H9 (cell line): ENCODE results near the gene RFPL3. TPM values are rescaled to one million over a fixed set of nuclear protein-coding genes. Genes with fewer than 3 reads are reported as not detected.
A peak's percentile ranks its signal among the peaks of the same experiment; 100 is the strongest.

Source experiments
- DNase-seq: peaks from one replicate; pipeline ENCODE4 v3.0.0-alpha.2; 2017
- H2AFZ ChIP-seq: one replicate; pipeline ENCODE4 v1.6.1; 2013; ENCODE audit warnings: mild to moderate bottlenecking, low read length, control low read depth, moderate library complexity
- H2AK5ac ChIP-seq: 2 replicates; pipeline ENCODE4 v1.6.1; 2013; ENCODE audit warnings: low read length, control low read depth, mixed read lengths; ENCODE audit not compliant: insufficient read length
- H2BK120ac ChIP-seq: one replicate; pipeline ENCODE4 v1.6.1; 2013; ENCODE audit warnings: low read depth, mild to moderate bottlenecking, low read length, control low read depth, inconsistent platforms; ENCODE audit not compliant: poor library complexity, severe bottlenecking
- H2BK12ac ChIP-seq: 2 replicates; pipeline ENCODE4 v1.6.1; 2013; ENCODE audit warnings: low read length, control low read depth, mixed read lengths, low read depth; ENCODE audit not compliant: insufficient read length
- H2BK15ac ChIP-seq: 2 replicates; pipeline ENCODE4 v1.6.1; 2013; ENCODE audit warnings: low read depth, low read length, control low read depth
- H2BK20ac ChIP-seq: one replicate; pipeline ENCODE4 v1.6.1; 2013; ENCODE audit warnings: low read depth, mild to moderate bottlenecking, low read length, control low read depth, inconsistent platforms; ENCODE audit not compliant: poor library complexity, severe bottlenecking
- H2BK5ac ChIP-seq: 2 replicates; pipeline ENCODE4 v1.6.1; 2013; ENCODE audit warnings: low read length, control low read depth, mixed read lengths; ENCODE audit not compliant: insufficient read length
- H3K14ac ChIP-seq: 2 replicates; pipeline ENCODE4 v1.6.1; 2013; ENCODE audit warnings: low read length, control low read depth; ENCODE audit not compliant: insufficient read depth
- H3K18ac ChIP-seq: 2 replicates; pipeline ENCODE4 v1.6.1; 2013; ENCODE audit warnings: low read depth, mild to moderate bottlenecking, mixed read lengths, low read length, control low read depth; ENCODE audit not compliant: insufficient read length
- H3K23ac ChIP-seq: 2 replicates; pipeline ENCODE4 v1.6.1; 2013; ENCODE audit warnings: low read length, control low read depth, mixed read lengths, low read depth; ENCODE audit not compliant: insufficient read length
- H3K23me2 ChIP-seq: 2 replicates; pipeline ENCODE4 v1.6.1; 2013; ENCODE audit warnings: low read depth, mild to moderate bottlenecking, mixed read lengths, low read length, control low read depth; ENCODE audit not compliant: insufficient read length, poor library complexity, severe bottlenecking
- H3K27ac ChIP-seq: 2 replicates; pipeline ENCODE4 v1.5.1; 2013; ENCODE audit warnings: low read length, control low read depth, mixed read lengths, low read depth; ENCODE audit not compliant: insufficient read length
- H3K27me3 ChIP-seq: 2 replicates; pipeline ENCODE4 v1.6.1; 2013; ENCODE audit warnings: low read length, control low read depth, inconsistent platforms; ENCODE audit not compliant: insufficient read depth
- H3K4ac ChIP-seq: 2 replicates; pipeline ENCODE4 v1.6.1; 2013; ENCODE audit warnings: low read depth, mild to moderate bottlenecking, control low read depth, inconsistent platforms, low read length, moderate library complexity
- H3K4me1 ChIP-seq: 2 replicates; pipeline ENCODE4 v1.6.1; 2013; ENCODE audit warnings: low read length, control low read depth, inconsistent platforms; ENCODE audit not compliant: insufficient read depth
- H3K4me2 ChIP-seq: 2 replicates; pipeline ENCODE4 v1.6.1; 2013; ENCODE audit warnings: low read length, control low read depth, mixed read lengths; ENCODE audit not compliant: insufficient read length, insufficient read depth
- H3K56ac ChIP-seq: 2 replicates; pipeline ENCODE4 v1.6.1; 2013; ENCODE audit warnings: low read depth, mild to moderate bottlenecking, mixed read lengths, low read length, control low read depth; ENCODE audit not compliant: insufficient read length
- H3K79me1 ChIP-seq: 2 replicates; pipeline ENCODE4 v1.6.1; 2013; ENCODE audit warnings: low read depth, mild to moderate bottlenecking, moderate library complexity, low read length, control low read depth, inconsistent platforms; ENCODE audit not compliant: insufficient read depth, poor library complexity, severe bottlenecking
- H3K79me2 ChIP-seq: 2 replicates; pipeline ENCODE4 v1.6.1; 2013; ENCODE audit warnings: low read length, control low read depth, inconsistent platforms; ENCODE audit not compliant: insufficient read depth
- H3K9ac ChIP-seq: 2 replicates; pipeline ENCODE4 v1.6.1; 2013; ENCODE audit warnings: low read length, control low read depth, mixed read lengths; ENCODE audit not compliant: insufficient read length; ENCODE audit errors: extremely low read depth
- H3K9me3 ChIP-seq: one replicate; pipeline ENCODE4 v1.6.1; 2013; ENCODE audit warnings: low read depth, low read length, inconsistent platforms; ENCODE audit not compliant: control insufficient read depth
- H3T11ph ChIP-seq: one replicate; pipeline ENCODE4 v1.6.1; 2013; ENCODE audit warnings: mild to moderate bottlenecking, low read length, control low read depth, inconsistent platforms
- H4K20me1 ChIP-seq: one replicate; pipeline ENCODE4 v1.6.1; 2013; ENCODE audit not compliant: control insufficient read depth, insufficient read length, insufficient read depth
- H4K5ac ChIP-seq: 2 replicates; pipeline ENCODE4 v1.6.1; 2013; ENCODE audit warnings: low read depth, mild to moderate bottlenecking, mixed read lengths, low read length, control low read depth; ENCODE audit not compliant: insufficient read length
- H4K8ac ChIP-seq: replicated peaks from 2 replicates; pipeline ENCODE4 v1.6.1; 2013; ENCODE audit warnings: low read length, control low read depth, mixed read lengths, low read depth; ENCODE audit not compliant: insufficient read length
- H4K91ac ChIP-seq: 2 replicates; pipeline ENCODE4 v1.6.1; 2013; ENCODE audit warnings: low read depth, mild to moderate bottlenecking, moderate library complexity, mixed read lengths, low read length, control low read depth; ENCODE audit not compliant: insufficient read length
- H3K27ac Mint-ChIP-seq, 3 experiments: 2 replicates in 2 of 3; 3 replicates in 1 of 3; pipeline ENCODE4 v1.8.0; 2020 to 2021; ENCODE audit warnings: mixed read lengths in 3 of 3, mild to moderate bottlenecking in 1 of 3, moderate library complexity in 1 of 3
- H3K27me3 Mint-ChIP-seq: 2 replicates; pipeline ENCODE4 v1.8.0; 2021; ENCODE audit warnings: low read depth, mild to moderate bottlenecking, moderate library complexity, mixed read lengths
- H3K36me3 Mint-ChIP-seq, 3 experiments: 2 replicates in 2 of 3; 3 replicates in 1 of 3; pipeline ENCODE4 v1.8.0; 2020 to 2021; ENCODE audit warnings: low read depth in 3 of 3, mixed read lengths in 3 of 3; ENCODE audit not compliant: insufficient read depth in 1 of 3
- H3K4me1 Mint-ChIP-seq, 2 experiments: 2 replicates each; pipeline ENCODE4 v1.8.0; 2020; ENCODE audit warnings: mixed read lengths in 2 of 2
- H3K4me3 Mint-ChIP-seq, 2 experiments: 2 replicates in 1 of 2; 3 replicates in 1 of 2; pipeline ENCODE4 v1.8.0; 2020 to 2021; ENCODE audit warnings: mild to moderate bottlenecking in 2 of 2, mixed read lengths in 2 of 2, moderate library complexity in 1 of 2
- H3K9me3 Mint-ChIP-seq, 2 experiments: 2 replicates in 1 of 2; 3 replicates in 1 of 2; pipeline ENCODE4 v1.8.0; 2020; ENCODE audit warnings: mild to moderate bottlenecking in 2 of 2, mixed read lengths in 2 of 2, moderate library complexity in 1 of 2
- CTCF ChIP-seq: fragments of 200-600 bp; sonication (generic); conservative IDR thresholded peaks from 3 replicates; pipeline ENCODE4 v1.8.0; 2021; ENCODE audit warnings: antibody characterized with exemption, mild to moderate bottlenecking
- WGBS: extraction: QIAGEN DNeasy Blood & Tissue Kit; methylation state at CpG from one replicate; pipeline ENCODE4 v1.1.7; 2013; ENCODE audit warnings: missing lambda C conversion rate, low lambda C conversion rate, mixed read lengths; ENCODE audit not compliant: insufficient read length; ENCODE audit errors: extremely low coverage; 5-methylcytosine and 5-hydroxymethylcytosine counted together
- total RNA-seq: library from RNA; stranded (reverse); gene quantifications from 2 replicates; pipeline ENCODE4 v1.2.1, GENCODE V29; 2021

Gene RFPL3
- total RNA-seq, 1 experiment from 2014 or later: not detected

DNA sequence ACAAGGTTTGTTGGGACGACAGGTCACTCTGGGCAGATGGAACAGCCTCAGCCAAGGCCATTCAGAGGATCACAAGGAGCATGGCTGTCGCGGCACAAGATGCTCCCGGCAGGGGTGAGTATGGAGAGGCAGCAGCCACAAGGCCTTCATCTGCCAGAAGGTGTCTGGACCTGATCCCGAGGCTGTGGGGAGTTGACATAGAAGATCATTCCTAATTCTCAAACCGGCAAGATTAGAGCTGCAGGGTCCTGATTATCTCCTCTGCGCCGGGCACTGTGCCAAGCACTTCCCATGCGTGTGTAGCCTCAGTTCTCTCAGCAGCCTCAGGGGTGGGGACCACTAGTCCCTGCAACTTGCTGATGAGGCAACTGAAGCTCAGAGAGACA, 32.3 kb upstream of the RFPL3 start:
- no peaks in the 10 kb centered on the region for H3K79me2 ChIP-seq
- H3K79me1 ChIP-seq: no peaks in the 10 kb centered on the region
- no peak overlapping the region for H2BK20ac ChIP-seq
- no peak overlapping the region for H3K27ac ChIP-seq
- H3T11ph ChIP-seq: no peak overlapping the region
- no peaks in the 10 kb centered on the region for H3K9me3 ChIP-seq
- no peaks in the 10 kb centered on the region for H3K27me3 ChIP-seq
- H3K23ac ChIP-seq: no peak overlapping the region
- no peak overlapping the region for H3K9ac ChIP-seq
- H2AK5ac ChIP-seq: no peak overlapping the region
- TF ChIP-seq CTCF: no peak
- no peak overlapping the region for H2BK12ac ChIP-seq
- H3K18ac ChIP-seq: peak overlapping the region; percentile 24
- H4K20me1 ChIP-seq: no peaks in the 10 kb centered on the region
- Mint-ChIP-seq H3K4me3 (no peak overlapping the region; a peak in 1 of 5 replicates), H3K27ac (peak overlapping the region; percentile 62 to 89 (median 82); a peak in 6 of 7 replicates), H3K27me3 (peaks cover 43% of the 10 kb centered on the region), H3K4me1 (peaks cover 26 to 32% of the 10 kb centered on the region in 2 experiments), H3K9me3 (peaks cover 14 to 16% of the 10 kb centered on the region in 2 experiments), H3K36me3 (peaks cover 2 to 14% (median 12%) of the 10 kb centered on the region in 3 experiments; a peak in 5 of 7 replicates)
- no peak overlapping the region for H2BK120ac ChIP-seq
- no peak overlapping the region for H3K4me2 ChIP-seq
- no peaks in the 10 kb centered on the region for H3K23me2 ChIP-seq
- no peak for DNase-seq
- peaks cover 1% of the 10 kb centered on the region for H3K4me1 ChIP-seq
- no peak overlapping the region; the same call in 1 of the 2 replicates for H3K14ac ChIP-seq
- H4K91ac ChIP-seq: peak overlapping the region; percentile 4
- H2BK5ac ChIP-seq: no peak overlapping the region
- H4K5ac ChIP-seq: no peak overlapping the region
- H2BK15ac ChIP-seq: no peak overlapping the region
- H3K4ac ChIP-seq: no peak overlapping the region; the same call in 1 of the 2 replicates
- H2AFZ ChIP-seq: no peak overlapping the region
- H3K56ac ChIP-seq: no peak overlapping the region
- WGBS: no CpG with 5 or more reads among the region's 9 CpGs
- H4K8ac ChIP-seq: no peak overlapping the region
